Body of pancreas (tissue), 4 donors: ENCODE data around the gene CCDC7. TPM values are rescaled to one million over a fixed set of nuclear protein-coding genes. Genes with fewer than 3 reads are reported as not detected.

Source experiments
- ATAC-seq: fragments of 150-250 bp; one replicate; pipeline ENCODE4 v1.9.1; 2016
- DNase-seq, 4 donors: peaks; one replicate each; pipeline ENCODE4 v3.0.0-alpha.2; 2019
- H3K27ac ChIP-seq, 4 donors: fragments of 200-600 bp; sonication (generic); 1 replicate in 3 of 4; 2 replicates in 1 of 4; pipeline versions ENCODE4 v1.5.1 to v1.6.1; 2016 to 2019; ENCODE audit warnings: mild to moderate bottlenecking in 1 of 4, mixed read lengths in 1 of 4, moderate library complexity in 1 of 4
- H3K27me3 ChIP-seq, 2 donors: fragments of 200-600 bp; sonication (generic); one replicate each; pipeline ENCODE4 v1.6.0; 2016; ENCODE audit warnings: mild to moderate bottlenecking in 1 of 2
- H3K36me3 ChIP-seq, 2 donors: fragments of 200-600 bp; sonication (generic); replicated peaks in 1 of 2; 2 replicates each; pipeline ENCODE4 v1.5.1; 2016; ENCODE audit warnings: low read depth in 2 of 2; ENCODE audit not compliant: insufficient read depth in 1 of 2
- H3K4me1 ChIP-seq: fragments of 200-600 bp; sonication (generic); one replicate; pipeline ENCODE4 v1.6.0; 2016
- H3K4me3 ChIP-seq, 2 donors: fragments of 200-600 bp; sonication (generic); 1 replicate in 1 of 2; 2 replicates in 1 of 2; pipeline ENCODE4 v1.5.1; 2016 to 2019
- H3K9me3 ChIP-seq, 3 donors: fragments of 200-600 bp; sonication (generic); 1 replicate in 2 of 3; 2 replicates in 1 of 3; pipeline ENCODE4 v1.5.1; 2016
- CTCF ChIP-seq, 7 experiments: fragments of 450-650 bp in 4 of 7; fragments of 200-600 bp in 3 of 7; sonication (generic) in 3 of 7; IDR thresholded peaks; one replicate each; pipeline ENCODE4 v1.5.1; 2016 to 2019; ENCODE audit warnings: antibody characterized with exemption in 7 of 7
- POLR2A ChIP-seq, 3 donors: fragments of 450-650 bp; IDR thresholded peaks; one replicate each; pipeline ENCODE4 v1.6.1; 2016; ENCODE audit warnings: antibody characterized with exemption in 3 of 3, mild to moderate bottlenecking in 2 of 3
- WGBS, 2 donors: methylation state at CpG; one replicate each; pipeline ENCODE4 v1.1.5; 2017; 5-methylcytosine and 5-hydroxymethylcytosine counted together
- intact Hi-C: fragments of 100-400 bp; cut with DNase I; formaldehyde crosslinking; loops from one replicate; pipeline ENCODE4 v1.15.1; 2023
- total RNA-seq, 2 donors: library from RNA; depleted of rRNA; stranded (reverse); fragments of >200 nt; gene quantifications; one replicate each; pipeline ENCODE4 v1.1.0, GENCODE V29; 2016

Gene CCDC7
- total RNA-seq, 2 donors from 2014 or later = 4.3 to 23.6 TPM

- DNase-seq (no peak), ATAC-seq (no peak)
- Histone ChIP-seq H3K4me1 (no peaks in the 10 kb centered on the region), H3K27ac (no peak overlapping the region), H3K9me3 (no peaks in the 10 kb centered on the region), H3K36me3 (peaks cover 7 to 47% of the 10 kb centered on the region in 2 donors), H3K27me3 (no peaks in the 10 kb centered on the region), H3K4me3 (no peak overlapping the region)
- TF ChIP-seq CTCF (IDR thresholded peaks at IDR 0.05) (no peak), POLR2A (IDR thresholded peaks at IDR 0.05) (no peak)
- intact Hi-C loops = no loop called here
- 74 to 75% methylated on average over 2 of the region's 2 CpGs for whole genome bisulfite sequencing, 2 donors
These were observed 477.2 kb downstream of the CCDC7 start for GRCh38 chr10:32923134-32923533.

GRCh38 chr10:32923849-32924248 is 477.9 kb downstream of the CCDC7 start:
- 75 to 88% methylated on average over 2 of the region's 2 CpGs for WGBS, 2 donors
- no peak overlapping the region for H3K4me3 ChIP-seq
- no peak overlapping the region for H3K27ac ChIP-seq
- peaks cover 7 to 47% of the 10 kb centered on the region in 2 donors for H3K36me3 ChIP-seq
- DNase-seq = no peak
- ATAC-seq = no peak
- intact Hi-C loops = no loop called here
- H3K27me3 ChIP-seq = no peaks in the 10 kb centered on the region
- TF ChIP-seq CTCF (IDR thresholded peaks at IDR 0.05) (no peak), POLR2A (IDR thresholded peaks at IDR 0.05) (no peak)
- H3K9me3 ChIP-seq = no peaks in the 10 kb centered on the region
- H3K4me1 ChIP-seq = no peaks in the 10 kb centered on the region

Other genes with a start within 250 kb of the CCDC7 start
- gene EPC1, start 99.0 kb upstream of the CCDC7 start, total RNA-seq = 10 to 100 TPM; 31.9 to 39.2 TPM